HepG2 (cell line): ENCODE results near the gene CXCL17. TPM values are rescaled to one million over a fixed set of nuclear protein-coding genes. Genes with fewer than 3 reads are reported as not detected.

Experiments used
- ATAC-seq: fragments of 200-7000 bp; cut with Tn5 transposase; 3 replicates; pipeline ENCODE4 v1.9.1; 2020; ENCODE audit warnings: mild to moderate bottlenecking, moderate library complexity
- BruUV-seq: library from RNA; stranded (reverse); fragments of 400-500 nt; replicated peaks from 2 replicates; lab custom pipeline; 2021; lab: Mats Ljungman, UMichigan
- CTCF ChIA-PET: fragments of 300-600 bp; formaldehyde crosslinking; extraction: SDS; loops from one replicate; lab custom pipeline; 2021; ENCODE audit warnings: low total read pairs, inconsistent platforms, low intra/inter-chr PET ratio; lab: Yijun Ruan, JAX
- POLR2A ChIA-PET: fragments of 350-600 bp; sonication (Branson Sonifier 250); formaldehyde crosslinking; loops from one replicate; lab custom pipeline; 2020; ENCODE audit warnings: antibody characterized with exemption, inconsistent platforms; lab: Yijun Ruan, JAX
- DNase-seq: peaks from one replicate; pipeline ENCODE4 v3.0.0-alpha.2; 2015; ENCODE audit warnings: low spot score
- FAIRE-seq: peaks from 3 replicates; lab custom pipeline; 2011; peaks lifted over from hg19 to GRCh38; lab: Jason Lieb, UNC
- H2AFZ ChIP-seq: one replicate; pipeline ENCODE4 v1.6.1; 2011; ENCODE audit warnings: low read length, inconsistent platforms
- H3K27ac ChIP-seq: fragments of 300-600 bp; 3 replicates; pipeline ENCODE4 v1.8.0; 2011; ENCODE audit warnings: mixed run types, mild to moderate bottlenecking, mixed read lengths, low read length, inconsistent platforms; ENCODE audit not compliant: insufficient read depth; ENCODE audit errors: extremely low read length
- H3K27me3 ChIP-seq, 2 experiments: fragments of 200-600 bp in 1 of 2; 2 replicates in 1 of 2; 3 replicates in 1 of 2; pipeline versions ENCODE4 v1.6.0 to v1.8.0; 2011; ENCODE audit warnings: low read length in 2 of 2, mild to moderate bottlenecking in 2 of 2, moderate library complexity in 2 of 2, inconsistent platforms in 1 of 2; ENCODE audit not compliant: insufficient read depth in 2 of 2, control insufficient read depth in 1 of 2
- H3K36me3 ChIP-seq, 2 experiments: fragments of 200-600 bp in 1 of 2; replicated peaks in 1 of 2; 2 replicates in 1 of 2; 3 replicates in 1 of 2; pipeline versions ENCODE4 v1.5.1 to v1.8.0; 2011; ENCODE audit warnings: low read length in 2 of 2, inconsistent platforms in 1 of 2; ENCODE audit not compliant: insufficient read depth in 2 of 2, control insufficient read depth in 1 of 2
- H3K4me1 ChIP-seq: 2 replicates; pipeline ENCODE4 v1.5.1; 2012; ENCODE audit warnings: low read length, inconsistent platforms; ENCODE audit not compliant: insufficient read depth
- H3K4me2 ChIP-seq: 2 replicates; pipeline ENCODE4 v1.6.0; 2011; ENCODE audit warnings: low read depth, low read length, inconsistent platforms
- H3K4me3 ChIP-seq, 3 experiments: fragments of 200-600 bp in 1 of 3; sonication (generic), shearing (Covaris generic) in 1 of 3; replicated peaks in 1 of 3; 2 replicates each; pipeline ENCODE4 v1.5.1; 2011 to 2016; ENCODE audit warnings: low read length in 3 of 3, inconsistent platforms in 2 of 3, low read depth in 2 of 3, mild to moderate bottlenecking in 2 of 3, control low read depth in 1 of 3, mixed read lengths in 1 of 3; ENCODE audit not compliant: insufficient read depth in 1 of 3
- H3K79me2 ChIP-seq: one replicate; pipeline ENCODE4 v1.6.1; 2011; ENCODE audit warnings: low read length, inconsistent platforms; ENCODE audit not compliant: insufficient read depth
- H3K9ac ChIP-seq: 2 replicates; pipeline ENCODE4 v1.6.0; 2011; ENCODE audit warnings: mild to moderate bottlenecking, low read depth, low read length, inconsistent platforms; ENCODE audit not compliant: insufficient read depth
- H3K9me3 ChIP-seq: 2 replicates; pipeline ENCODE4 v1.5.1; 2012; ENCODE audit warnings: mild to moderate bottlenecking, low read length
- H4K20me1 ChIP-seq: 2 replicates; pipeline ENCODE4 v1.6.0; 2011; ENCODE audit warnings: inconsistent platforms, mild to moderate bottlenecking, low read length, moderate library complexity; ENCODE audit not compliant: insufficient read depth
- ATRX ChIP-seq: sonication (generic); formaldehyde crosslinking; IDR thresholded peaks from 2 replicates; pipeline ENCODE4 v1.4.0; 2020; ENCODE audit warnings: missing genetic modification reagents, borderline replicate concordance
- CEBPG ChIP-seq: IDR thresholded peaks from 2 replicates; pipeline ENCODE4 v1.6.1; 2016
- ELF1 ChIP-seq: sonication (generic); formaldehyde crosslinking; IDR thresholded peaks from 2 replicates; pipeline ENCODE4 v1.4.0; 2020; ENCODE audit warnings: missing genetic modification reagents
- FOXA3 ChIP-seq: IDR thresholded peaks from 2 replicates; pipeline ENCODE4 v1.6.1; 2016; ENCODE audit warnings: missing genetic modification reagents, missing compliant biosample characterization
- FOXJ3 ChIP-seq: sonication (generic); formaldehyde crosslinking; IDR thresholded peaks from 2 replicates; pipeline ENCODE4 v1.4.0; 2020; ENCODE audit warnings: missing genetic modification reagents, mild to moderate bottlenecking, borderline replicate concordance
- MAFK ChIP-seq, 2 experiments: IDR thresholded peaks in 1 of 2; conservative IDR thresholded peaks in 1 of 2; 2 replicates each; pipeline ENCODE4 v1.6.1; 2011; ENCODE audit warnings: improper control_type of control experiment in 2 of 2, low read length in 2 of 2
- MEIS2 ChIP-seq: sonication (generic); formaldehyde crosslinking; IDR thresholded peaks from 2 replicates; pipeline ENCODE4 v1.9.0; 2021; ENCODE audit warnings: mild to moderate bottlenecking, missing genetic modification reagents
- NONO ChIP-seq, 2 experiments: fragments of 450-650 bp in 1 of 2; sonication (generic) in 1 of 2; formaldehyde crosslinking in 1 of 2; IDR thresholded peaks in 1 of 2; conservative IDR thresholded peaks in 1 of 2; 2 replicates each; pipeline versions ENCODE4 v1.6.1 to v1.8.0; 2017 to 2022; ENCODE audit warnings: mild to moderate bottlenecking in 1 of 2, missing genetic modification reagents in 1 of 2, moderate library complexity in 1 of 2
- NR2F2 ChIP-seq: IDR thresholded peaks from 2 replicates; pipeline ENCODE4 v1.6.1; 2012; ENCODE audit warnings: low read depth, inconsistent platforms, borderline replicate concordance
- SOX5 ChIP-seq: IDR thresholded peaks from 2 replicates; pipeline ENCODE4 v1.6.1; 2016; ENCODE audit warnings: borderline replicate concordance
- ZNF331 ChIP-seq: sonication (generic); formaldehyde crosslinking; IDR thresholded peaks from 2 replicates; pipeline ENCODE4 v1.4.0; 2020; ENCODE audit warnings: missing genetic modification reagents
- ZNF564 ChIP-seq: sonication (generic); formaldehyde crosslinking; IDR thresholded peaks from 2 replicates; pipeline ENCODE4 v1.8.1; 2023; ENCODE audit warnings: mild to moderate bottlenecking, missing genetic modification reagents
- ZNF614 ChIP-seq: IDR thresholded peaks from 2 replicates; pipeline ENCODE4 v1.6.1; 2018; ENCODE audit warnings: missing biosample characterization, missing genetic modification reagents, inconsistent platforms, borderline replicate concordance
- ZNF644 ChIP-seq: IDR thresholded peaks from 2 replicates; pipeline ENCODE4 v1.6.1; 2016; ENCODE audit warnings: low read depth
- ZNF788 ChIP-seq: sonication (generic); formaldehyde crosslinking; IDR thresholded peaks from 2 replicates; pipeline ENCODE4 v1.5.0; 2020; ENCODE audit warnings: mild to moderate bottlenecking, missing genetic modification reagents, borderline replicate concordance
- ZNF792 ChIP-seq: IDR thresholded peaks from 2 replicates; pipeline ENCODE4 v1.6.1; 2016
- WGBS: methylation state at CpG from one replicate; pipeline ENCODE4 v1.1.6; 2017; ENCODE audit warnings: low lambda C conversion rate; 5-methylcytosine and 5-hydroxymethylcytosine counted together
- in situ Hi-C: cut with HindIII; loops from 2 replicates; pipeline ENCODE4 v1.10.0; 2017; ENCODE audit warnings: low pct_unique_long_range_greater_than_20kb; ENCODE audit not compliant: extremely low pct_ligation_motif_present
- intact Hi-C: fragments of 100-400 bp; cut with micrococcal nuclease; formaldehyde crosslinking; loops from one replicate; pipeline ENCODE4 v1.10.0; 2022; ENCODE audit not compliant: unreplicated experiment
- polyA plus RNA-seq, 8 experiments: library from polyadenylated mRNA; depleted of rRNA in 3 of 8; stranded (reverse) in 7 of 8; unstranded in 1 of 8; fragments of >200 nt; fragmentation: Illumina TruSeq in 4 of 8; extraction: Trizol in 4 of 8; gene quantifications; 2 replicates each; pipeline versions ENCODE4 v1.2.1 to v1.2.3, GENCODE V29; 2011 to 2016; ENCODE audit warnings: low read depth in 4 of 8, missing spikeins in 1 of 8, mixed read lengths in 1 of 8; ENCODE audit not compliant: insufficient read depth in 1 of 8
- total RNA-seq, 5 experiments: library from RNA; depleted of rRNA; stranded (reverse); fragments of >200 nt; fragmentation: Illumina TruSeq; extraction: Trizol; gene quantifications; 2 replicates each; pipeline ENCODE4 v1.2.3, GENCODE V29; 2016; ENCODE audit warnings: low read depth in 1 of 5
- TF ChIP-seq, protein P1 (sequence below): sonication (generic); formaldehyde crosslinking; IDR thresholded peaks from 2 replicates; pipeline ENCODE4 v1.4.0; 2020; ENCODE audit warnings: missing genetic modification reagents
- TF ChIP-seq, protein P2 (sequence below): conservative IDR thresholded peaks from 2 replicates; pipeline ENCODE4 v1.6.1; 2018; ENCODE audit warnings: missing genetic modification reagents
- TF ChIP-seq, protein P3 (sequence below): sonication (generic); formaldehyde crosslinking; IDR thresholded peaks from 2 replicates; pipeline ENCODE4 v1.9.0; 2021; ENCODE audit warnings: missing genetic modification reagents, mild to moderate bottlenecking, borderline replicate concordance

The CXCL17 gene
- total and polyA plus RNA-seq, 2 of the 13 experiments (the other 11 are each of a cell fraction or from before 2014, with no cell fraction given), result 0.12 TPM; not detected in 1

DNA sequence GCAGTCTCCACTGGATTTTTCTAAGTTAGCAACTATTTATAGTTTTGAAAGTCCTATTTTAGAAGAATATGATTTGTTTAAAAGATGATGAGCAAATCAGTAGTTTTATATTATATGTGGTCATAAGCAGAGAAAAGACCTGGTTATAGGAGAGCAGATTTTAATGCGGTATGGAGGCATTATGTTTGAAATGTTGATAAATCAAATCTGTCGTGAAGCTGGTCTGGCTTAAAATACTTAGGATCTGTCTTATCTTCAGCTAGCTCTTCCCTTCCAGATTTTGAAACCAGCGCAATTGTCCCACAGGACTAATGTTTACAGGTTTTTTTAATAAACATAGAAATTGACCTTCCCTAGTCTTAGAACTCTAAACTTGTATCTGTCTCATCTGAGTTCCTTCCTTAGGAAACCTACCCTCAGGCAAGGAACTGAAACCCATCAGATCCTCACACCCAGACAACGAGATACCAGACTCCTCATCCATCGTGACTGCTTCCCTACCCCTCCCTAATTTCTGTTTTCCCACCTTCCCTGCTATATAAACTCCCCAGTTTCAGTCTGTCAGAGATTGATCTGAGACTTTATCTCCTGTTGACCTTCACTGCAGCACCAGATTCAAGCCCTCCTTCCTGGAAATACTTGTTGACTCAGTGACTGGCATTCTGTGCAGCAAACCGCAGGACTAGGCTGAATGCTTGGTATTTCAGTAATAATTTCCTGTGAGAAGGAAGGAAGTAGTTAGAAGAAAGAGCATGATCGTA is 37.8 kb upstream of the CXCL17 start:
- intact Hi-C loops (loop anchor here (2.0 kb wide), 2 partner anchors 20 to 48 kb away; partner anchors contain the start of gene CEACAM1), in situ Hi-C loops (no loop called here)
- Histone ChIP-seq H4K20me1 (no peaks in the 10 kb centered on the region), H3K4me2 (peak overlapping the region; percentile 77), H2AFZ (no peak overlapping the region), H3K4me3 (no peak overlapping the region; a peak in 1 of 6 replicates), H3K36me3 (no peaks in the 10 kb centered on the region), H3K79me2 (no peaks in the 10 kb centered on the region), H3K27me3 (no peaks in the 10 kb centered on the region), H3K4me1 (peaks cover 66% of the 10 kb centered on the region), H3K9me3 (no peaks in the 10 kb centered on the region), H3K9ac (peak overlapping the region; percentile 31; the same call in 1 of the 2 replicates), H3K27ac (peak overlapping the region; percentile 70)
- ChIA-PET POLR2A (interaction anchor here (1.8 to 1.9 kb wide), 2 partner anchors 18 to 48 kb away, joined by 9 read pairs; partner anchors contain the start of gene CEACAM1), CTCF (interaction anchor here (0.9 kb wide), 1 partner anchor 49 kb away, joined by 3 read pairs; no protein-coding TSS in a partner anchor)
- DNase-seq, result peak; percentile 93
- FAIRE-seq, result peak; percentile 79
- WGBS, result 31% methylated on average over 7 of the region's 7 CpGs
- peak; percentile 82 for ATAC-seq
- no TSS peak for BruUV-seq
- TF ChIP-seq, protein P1, sequence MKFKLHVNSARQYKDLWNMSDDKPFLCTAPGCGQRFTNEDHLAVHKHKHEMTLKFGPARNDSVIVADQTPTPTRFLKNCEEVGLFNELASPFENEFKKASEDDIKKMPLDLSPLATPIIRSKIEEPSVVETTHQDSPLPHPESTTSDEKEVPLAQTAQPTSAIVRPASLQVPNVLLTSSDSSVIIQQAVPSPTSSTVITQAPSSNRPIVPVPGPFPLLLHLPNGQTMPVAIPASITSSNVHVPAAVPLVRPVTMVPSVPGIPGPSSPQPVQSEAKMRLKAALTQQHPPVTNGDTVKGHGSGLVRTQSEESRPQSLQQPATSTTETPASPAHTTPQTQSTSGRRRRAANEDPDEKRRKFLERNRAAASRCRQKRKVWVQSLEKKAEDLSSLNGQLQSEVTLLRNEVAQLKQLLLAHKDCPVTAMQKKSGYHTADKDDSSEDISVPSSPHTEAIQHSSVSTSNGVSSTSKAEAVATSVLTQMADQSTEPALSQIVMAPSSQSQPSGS (CRISPR knock-in tag), result 0 out of 2 replicates have a peak, but pooled peaks have one; percentile 19
- TF ChIP-seq FOXJ3 (CRISPR knock-in tag) (no peak), ZNF792 (CRISPR knock-in tag) (peak; percentile 66), ZNF644 (CRISPR knock-in tag) (no peak), ELF1 (CRISPR knock-in tag) (peak; percentile 77), MAFK (conservative IDR thresholded peaks at IDR 0.05 in 1 of 2, IDR thresholded peaks at IDR 0.05 in 1 of 2; ENCODE audit: low read length in 2 of 2) (peak in 1 of 2 experiments; percentile 26; a peak in 1 of 4 replicates), NR2F2 (peak; percentile 58; the same call in 1 of the 2 replicates), FOXA3 (CRISPR knock-in tag) (peak; percentile 99), CEBPG (CRISPR knock-in tag) (peak; percentile 56), ZNF564 (no peak), ATRX (no peak), MEIS2 (peak; percentile 82; the same call in 1 of the 2 replicates), ZNF788 (peak; percentile 30; the same call in 1 of the 2 replicates), SOX5 (peak; percentile 80; the same call in 1 of the 2 replicates), NONO (IDR thresholded peaks at IDR 0.05) (no peak), NONO (CRISPR knock-in tag; conservative IDR thresholded peaks at IDR 0.05) (0 out of 2 replicates have a peak, but pooled peaks have one; percentile 15), ZNF614 (CRISPR knock-in tag) (peak; percentile 86; the same call in 1 of the 2 replicates), ZNF331 (CRISPR knock-in tag) (peak; percentile 86; the same call in 1 of the 2 replicates)
- TF ChIP-seq, protein P2, sequence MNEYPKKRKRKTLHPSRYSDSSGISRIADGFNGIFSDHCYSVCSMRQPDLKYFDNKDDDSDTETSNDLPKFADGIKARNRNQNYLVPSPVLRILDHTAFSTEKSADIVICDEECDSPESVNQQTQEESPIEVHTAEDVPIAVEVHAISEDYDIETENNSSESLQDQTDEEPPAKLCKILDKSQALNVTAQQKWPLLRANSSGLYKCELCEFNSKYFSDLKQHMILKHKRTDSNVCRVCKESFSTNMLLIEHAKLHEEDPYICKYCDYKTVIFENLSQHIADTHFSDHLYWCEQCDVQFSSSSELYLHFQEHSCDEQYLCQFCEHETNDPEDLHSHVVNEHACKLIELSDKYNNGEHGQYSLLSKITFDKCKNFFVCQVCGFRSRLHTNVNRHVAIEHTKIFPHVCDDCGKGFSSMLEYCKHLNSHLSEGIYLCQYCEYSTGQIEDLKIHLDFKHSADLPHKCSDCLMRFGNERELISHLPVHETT (CRISPR knock-in tag), result no peak
- TF ChIP-seq, protein P3, sequence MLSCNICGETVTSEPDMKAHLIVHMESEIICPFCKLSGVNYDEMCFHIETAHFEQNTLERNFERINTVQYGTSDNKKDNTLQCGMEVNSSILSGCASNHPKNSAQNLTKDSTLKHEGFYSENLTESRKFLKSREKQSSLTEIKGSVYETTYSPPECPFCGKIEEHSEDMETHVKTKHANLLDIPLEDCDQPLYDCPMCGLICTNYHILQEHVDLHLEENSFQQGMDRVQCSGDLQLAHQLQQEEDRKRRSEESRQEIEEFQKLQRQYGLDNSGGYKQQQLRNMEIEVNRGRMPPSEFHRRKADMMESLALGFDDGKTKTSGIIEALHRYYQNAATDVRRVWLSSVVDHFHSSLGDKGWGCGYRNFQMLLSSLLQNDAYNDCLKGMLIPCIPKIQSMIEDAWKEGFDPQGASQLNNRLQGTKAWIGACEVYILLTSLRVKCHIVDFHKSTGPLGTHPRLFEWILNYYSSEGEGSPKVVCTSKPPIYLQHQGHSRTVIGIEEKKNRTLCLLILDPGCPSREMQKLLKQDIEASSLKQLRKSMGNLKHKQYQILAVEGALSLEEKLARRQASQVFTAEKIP, result no peak
